Pancreas (tissue), 10 donors: ENCODE data around the gene OR1S1. TPM values are rescaled to one million over a fixed set of nuclear protein-coding genes. Genes with fewer than 3 reads are reported as not detected.
A peak's percentile ranks its signal among the peaks of the same experiment; 100 is the strongest.

Experiments used
- ATAC-seq, 4 donors: fragments of 200-7000 bp; cut with Tn5 transposase; one replicate each; pipeline versions ENCODE4 v1.8.0 to v1.9.1; 2020; ENCODE audit warnings: mild to moderate bottlenecking in 4 of 4, moderate library complexity in 4 of 4
- DNase-seq, 6 donors: peaks; one replicate each; pipeline ENCODE4 v3.0.0-alpha.2; 2020
- FAIRE-seq: peaks from 2 replicates; lab custom pipeline; 2012; peaks lifted over from hg19 to GRCh38; lab: Jason Lieb, UNC
- H3K27ac ChIP-seq, 4 donors: fragments of 200-600 bp; sonication (generic); 1 replicate in 3 of 4; 2 replicates in 1 of 4; pipeline versions ENCODE4 v1.5.0 to v1.8.0; 2020
- H3K27me3 ChIP-seq, 4 donors: fragments of 200-600 bp; one replicate each; pipeline ENCODE4 v1.8.0; 2021
- H3K36me3 ChIP-seq, 3 donors: fragments of 200-600 bp; sonication (generic) in 1 of 3; one replicate each; pipeline versions ENCODE4 v1.5.0 to v1.8.0; 2020 to 2021
- H3K4me1 ChIP-seq, 3 donors: fragments of 200-600 bp; one replicate each; pipeline ENCODE4 v1.8.0; 2021
- H3K4me3 ChIP-seq, 4 donors: fragments of 200-600 bp; sonication (generic) in 2 of 4; one replicate each; pipeline versions ENCODE4 v1.5.0 to v1.8.0; 2020 to 2021
- H3K9me3 ChIP-seq, 4 donors: fragments of 200-600 bp; one replicate each; pipeline ENCODE4 v1.8.0; 2021
- CTCF ChIP-seq, 4 donors: fragments of 200-600 bp; sonication (generic) in 3 of 4; IDR thresholded peaks; one replicate each; pipeline versions ENCODE4 v1.5.0 to v1.8.0; 2021; ENCODE audit warnings: antibody characterized with exemption in 4 of 4
- WGBS, 2 donors: extraction: QIAGEN DNeasy Blood & Tissue Kit; methylation state at CpG; one replicate each; pipeline ENCODE4 v1.1.7; 2013; 5-methylcytosine and 5-hydroxymethylcytosine counted together
- intact Hi-C, 3 donors: fragments of 100-400 bp; cut with DNase I; formaldehyde crosslinking; loops; one replicate each; pipeline versions ENCODE4 v1.11.1 to v1.14.2; 2022
- polyA plus RNA-seq, 2 donors: library from polyadenylated mRNA; stranded (reverse); fragments of 200-250 nt; gene quantifications; one replicate each; pipeline ENCODE4 v1.2.3, GENCODE V29; 2013
- total RNA-seq, 6 donors: library from RNA; stranded (reverse); fragmentation: NEBNext Ultra II Directional in 4 of 6; extraction: Animal tissue kit (Norgen Biotek cat#: 25700) in 4 of 6; gene quantifications; one replicate each; pipeline versions ENCODE4 v1.2.1 to v1.2.4, GENCODE V29; 2021 to 2023
- donor health status: healthy with polysubstance abuse.
- donor health status: DM: no; HTN: no; CAD: no; lungs with moderate emphysema.
- donor health status: DM: no; HTN: no; CAD: no.
- donor health status: control.
- donor health status: control.
- donor health status: Bipolar disorder and iron deficiency.
- donor health status: DM: yes; HTN: yes; CAD: no.
- donor health status: DM: no; HTN: no; CAD: no.
- donor health status: DM: no; HTN: no; CAD: no.
- donor health status: DM: yes; HTN: yes; CAD: no.

OR1S1 gene
- total and polyA plus RNA-seq, 8 donors: not detected

DNA sequence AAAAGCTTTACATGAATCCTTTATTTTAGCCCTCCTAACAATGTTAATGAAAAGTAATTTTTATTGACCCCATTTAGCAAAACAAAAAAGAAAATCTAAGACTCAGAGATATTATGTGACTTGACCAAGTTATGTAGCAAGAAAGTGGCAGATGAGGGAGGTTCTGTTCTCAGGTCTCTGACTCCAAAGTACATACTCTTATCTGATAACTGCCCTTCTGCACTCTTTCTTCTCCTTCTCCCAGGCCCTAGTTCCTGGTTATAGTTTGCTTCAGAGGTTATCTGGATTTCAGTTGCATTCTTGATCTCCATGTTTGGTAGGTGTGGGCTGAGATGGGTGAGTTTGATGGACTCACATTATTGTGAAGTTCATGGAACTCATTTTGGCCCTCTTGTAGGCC, 19.1 kb upstream of the OR1S1 start:
- FAIRE-seq (no peak), ATAC-seq (no peak), DNase-seq (no peak)
- intact Hi-C loops: no loop called here
- H3K27ac ChIP-seq: no peak overlapping the region
- no peaks in the 10 kb centered on the region for H3K27me3 ChIP-seq
- H3K4me1 ChIP-seq: no peaks in the 10 kb centered on the region
- no peak overlapping the region for H3K4me3 ChIP-seq
- no peaks in the 10 kb centered on the region for H3K9me3 ChIP-seq
- no peaks in the 10 kb centered on the region for H3K36me3 ChIP-seq
- no peak for TF ChIP-seq CTCF (IDR thresholded peaks at IDR 0.05)

DNA sequence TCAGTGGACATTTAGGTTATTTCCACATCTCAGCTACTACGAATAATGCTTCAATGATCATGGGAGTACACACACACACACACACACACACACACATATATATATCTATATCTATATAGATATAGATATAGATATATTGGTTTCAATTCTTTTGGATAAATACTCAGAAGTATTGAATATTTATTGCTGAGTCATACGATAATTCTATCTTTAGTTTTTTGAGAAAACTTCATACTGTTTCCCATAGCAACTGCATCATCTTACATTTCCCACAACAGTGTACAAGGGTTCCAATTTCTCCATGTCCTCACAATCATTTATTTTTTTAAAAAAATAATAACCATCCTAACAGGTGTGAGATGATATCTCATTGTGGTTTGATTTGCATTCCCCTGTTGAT, 16.6 kb upstream of the OR1S1 start:
- FAIRE-seq (no peak), DNase-seq (no peak), ATAC-seq (no peak)
- H3K27ac ChIP-seq: no peak overlapping the region
- H3K4me3 ChIP-seq: no peak overlapping the region
- WGBS, 2 donors: 72 to 94% methylated on average over 2 of the region's 2 CpGs
- intact Hi-C loops: no loop called here
- no peaks in the 10 kb centered on the region for H3K4me1 ChIP-seq
- no peaks in the 10 kb centered on the region for H3K36me3 ChIP-seq
- TF ChIP-seq CTCF (IDR thresholded peaks at IDR 0.05): no peak
- H3K9me3 ChIP-seq: no peaks in the 10 kb centered on the region
- H3K27me3 ChIP-seq: no peaks in the 10 kb centered on the region

DNA sequence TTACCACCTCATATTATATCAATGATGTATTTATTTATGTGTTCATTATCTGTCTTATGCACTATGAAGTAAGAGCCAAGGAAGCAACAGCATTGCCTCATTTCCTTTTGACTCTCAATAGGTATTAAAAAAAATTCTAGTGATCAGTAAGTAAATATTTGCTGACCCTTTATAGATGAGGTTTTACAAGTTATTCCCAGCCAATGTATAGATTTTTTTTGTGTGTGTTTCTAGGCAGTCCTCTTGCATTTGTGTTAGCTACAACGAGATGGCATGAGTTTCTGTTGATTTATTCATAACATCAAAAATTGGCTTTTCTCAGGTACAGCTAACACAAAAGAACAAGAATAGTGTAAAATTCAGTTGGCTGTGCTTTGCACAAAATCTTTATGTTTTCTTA, 13.2 kb upstream of the OR1S1 start:
- WGBS, 2 donors: 16 to 27% methylated on average over 1 of the region's 1 CpG
- ATAC-seq: no peak
- DNase-seq: no peak
- no peak overlapping the region for H3K4me3 ChIP-seq
- TF ChIP-seq CTCF (IDR thresholded peaks at IDR 0.05): no peak
- no peaks in the 10 kb centered on the region for H3K27me3 ChIP-seq
- H3K9me3 ChIP-seq: no peaks in the 10 kb centered on the region
- no peak for FAIRE-seq
- no peaks in the 10 kb centered on the region for H3K36me3 ChIP-seq
- intact Hi-C loops: no loop called here
- no peaks in the 10 kb centered on the region for H3K4me1 ChIP-seq
- no peak overlapping the region for H3K27ac ChIP-seq

DNA sequence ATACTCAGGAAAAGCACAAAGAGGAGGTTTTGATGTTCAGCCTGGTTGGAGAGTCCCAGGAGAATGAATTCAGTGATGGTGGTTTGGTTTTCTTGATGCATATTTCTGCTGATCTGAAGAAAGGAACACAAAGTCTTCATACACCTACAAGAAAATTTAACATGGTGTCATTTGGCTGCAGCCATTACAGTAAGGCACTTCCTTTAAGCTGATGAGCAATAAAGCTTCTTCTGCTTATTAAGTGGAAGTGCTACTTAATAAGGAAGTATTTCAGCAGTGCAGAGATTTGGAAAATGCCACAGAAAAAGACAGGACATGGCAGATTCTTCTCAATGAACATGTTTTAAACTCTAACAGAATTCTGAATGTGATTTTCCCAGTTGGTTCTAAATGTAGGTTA, 8.5 kb upstream of the OR1S1 start, which contains the start of gene OR1S2:
TSS of gene OR1S2 (minus strand) at position 101 of the 400 bp plus-strand sequence. CDS start at position 101, 0 bp downstream.
- Histone ChIP-seq H3K27me3 (no peaks in the 10 kb centered on the region), H3K36me3 (no peaks in the 10 kb centered on the region), H3K4me1 (no peaks in the 10 kb centered on the region), H3K27ac (no peak within 1 kb of the TSS), H3K4me3 (no peak within 1 kb of the TSS), H3K9me3 (no peaks in the 10 kb centered on the region)
- ATAC-seq: no peak
- DNase-seq: no peak
- intact Hi-C loops: no loop called here
- FAIRE-seq: no peak
- TF ChIP-seq CTCF (IDR thresholded peaks at IDR 0.05): no peak

- no peaks in the 10 kb centered on the region for H3K9me3 ChIP-seq
- no peak overlapping the region for H3K4me3 ChIP-seq
- no peak overlapping the region for H3K27ac ChIP-seq
- ATAC-seq: no peak
- no peaks in the 10 kb centered on the region for H3K36me3 ChIP-seq
- no peaks in the 10 kb centered on the region for H3K27me3 ChIP-seq
- intact Hi-C loops: no loop called here
- DNase-seq: no peak
- peak; percentile 41 for FAIRE-seq
- TF ChIP-seq CTCF (IDR thresholded peaks at IDR 0.05): no peak
- H3K4me1 ChIP-seq: no peaks in the 10 kb centered on the region
These were observed 4.0 kb downstream of the OR1S1 start for GRCh38 chr11:58216476-58216875.
